Calu3 (cell line): ENCODE measurements around the gene RPS6KB2. TPM values are rescaled to one million over a fixed set of nuclear protein-coding genes. Genes with fewer than 3 reads are reported as not detected.

Source experiments
- BruUV-seq: library from RNA; stranded (reverse); fragments of 400-500 nt; replicated peaks from 2 replicates; lab custom pipeline; 2021; lab: Mats Ljungman, UMichigan
- CTCF ChIA-PET: fragments of 300-600 bp; sonication (Branson Sonifier 250); formaldehyde crosslinking; loops from one replicate; lab custom pipeline; 2022; ENCODE audit warnings: antibody characterized with exemption; lab: Charles Lee
- DNase-seq: peaks from one replicate; pipeline ENCODE4 v3.0.0; 2022
- H3K27ac Mint-ChIP-seq: one replicate; pipeline ENCODE4 v1.8.0; 2022; ENCODE audit warnings: mixed read lengths; ENCODE audit not compliant: unreplicated experiment
- H3K27me3 Mint-ChIP-seq: one replicate; pipeline ENCODE4 v1.8.0; 2022; ENCODE audit warnings: mixed read lengths; ENCODE audit not compliant: unreplicated experiment
- H3K36me3 Mint-ChIP-seq: one replicate; pipeline ENCODE4 v1.8.0; 2022; ENCODE audit warnings: mild to moderate bottlenecking, moderate library complexity, mixed read lengths; ENCODE audit not compliant: insufficient read depth, unreplicated experiment
- H3K4me1 Mint-ChIP-seq: one replicate; pipeline ENCODE4 v1.8.0; 2022; ENCODE audit warnings: mild to moderate bottlenecking, low read depth, mixed read lengths; ENCODE audit not compliant: unreplicated experiment
- H3K4me3 Mint-ChIP-seq: one replicate; pipeline ENCODE4 v1.8.0; 2022; ENCODE audit warnings: mild to moderate bottlenecking, low read depth, moderate library complexity, mixed read lengths; ENCODE audit not compliant: unreplicated experiment
- H3K9me3 Mint-ChIP-seq: one replicate; pipeline ENCODE4 v1.8.0; 2022; ENCODE audit warnings: low read depth, mixed read lengths; ENCODE audit not compliant: unreplicated experiment
- CTCF ChIP-seq: fragments of 200-600 bp; IDR thresholded peaks from one replicate; pipeline ENCODE4 v1.8.0; 2022; ENCODE audit warnings: antibody characterized with exemption; ENCODE audit not compliant: unreplicated experiment
- intact Hi-C: fragments of 100-400 bp; cut with micrococcal nuclease; formaldehyde crosslinking; loops from one replicate; pipeline ENCODE4 v1.10.0; 2022; ENCODE audit not compliant: unreplicated experiment
- total RNA-seq: library from RNA; stranded (reverse); gene quantifications from 2 replicates; pipeline ENCODE4 v1.2.3, GENCODE V29; 2022

The RPS6KB2 gene
- total RNA-seq, 1 experiment from 2014 or later: 44.3 TPM

- Mint-ChIP-seq H3K27me3 (no peaks in the 10 kb centered on the region), H3K4me3 (no peak overlapping the region), H3K36me3 (peaks cover 79% of the 10 kb centered on the region), H3K4me1 (peaks cover 18% of the 10 kb centered on the region), H3K27ac (no peak overlapping the region), H3K9me3 (no peaks in the 10 kb centered on the region)
- DNase-seq: no peak
- CTCF ChIA-PET: no interaction called here
- intact Hi-C loops: no loop called here
- no peak for TF ChIP-seq CTCF
- no TSS peak for BruUV-seq
Measured at GRCh38 chr11:67396259-67396581, 32.1 kb upstream of the RPS6KB2 start.

- CTCF ChIA-PET: no interaction called here
- no peak for DNase-seq
- intact Hi-C loops: no loop called here
- Mint-ChIP-seq H3K4me3 (no peak overlapping the region), H3K27ac (no peak overlapping the region), H3K4me1 (peaks cover 18% of the 10 kb centered on the region), H3K9me3 (no peaks in the 10 kb centered on the region), H3K27me3 (no peaks in the 10 kb centered on the region), H3K36me3 (peaks cover 73% of the 10 kb centered on the region)
- TF ChIP-seq CTCF: no peak
- no TSS peak for BruUV-seq
Measured at GRCh38 chr11:67396587-67397389, 31.5 kb upstream of the RPS6KB2 start.

- no peak for DNase-seq
- BruUV-seq: no TSS peak
- no peaks in the 10 kb centered on the region for H3K27me3 Mint-ChIP-seq
- H3K36me3 Mint-ChIP-seq: peaks cover 66% of the 10 kb centered on the region
- no peaks in the 10 kb centered on the region for H3K9me3 Mint-ChIP-seq
- no peak for TF ChIP-seq CTCF
- H3K27ac Mint-ChIP-seq: no peak overlapping the region
- intact Hi-C loops: no loop called here
- H3K4me3 Mint-ChIP-seq: no peak overlapping the region
- peaks cover 15% of the 10 kb centered on the region for H3K4me1 Mint-ChIP-seq
- CTCF ChIA-PET: no interaction called here
Measured at GRCh38 chr11:67397536-67397935, 30.8 kb upstream of the RPS6KB2 start.

- no TSS peak for BruUV-seq
- Mint-ChIP-seq H3K27ac (no peak overlapping the region), H3K4me3 (no peak overlapping the region), H3K9me3 (no peaks in the 10 kb centered on the region), H3K36me3 (peaks cover 60% of the 10 kb centered on the region), H3K27me3 (no peaks in the 10 kb centered on the region), H3K4me1 (peaks cover 10% of the 10 kb centered on the region)
- no peak for TF ChIP-seq CTCF
- CTCF ChIA-PET: no interaction called here
- no peak for DNase-seq
- intact Hi-C loops: no loop called here
Measured at GRCh38 chr11:67397986-67398660, 30.2 kb upstream of the RPS6KB2 start.
